DLD1 (cell line): ENCODE results near the gene LMBRD1.

Experiments used
- in situ Hi-C: cut with HindIII; loops from 2 replicates; pipeline ENCODE4 v1.10.0; 2017; ENCODE audit warnings: low sequenced_read_pairs

Gene LMBRD1

GRCh38 chr6:69647726-69648125 lies 149.1 kb downstream of the LMBRD1 start:
- in situ Hi-C loops: no loop called here

DNA sequence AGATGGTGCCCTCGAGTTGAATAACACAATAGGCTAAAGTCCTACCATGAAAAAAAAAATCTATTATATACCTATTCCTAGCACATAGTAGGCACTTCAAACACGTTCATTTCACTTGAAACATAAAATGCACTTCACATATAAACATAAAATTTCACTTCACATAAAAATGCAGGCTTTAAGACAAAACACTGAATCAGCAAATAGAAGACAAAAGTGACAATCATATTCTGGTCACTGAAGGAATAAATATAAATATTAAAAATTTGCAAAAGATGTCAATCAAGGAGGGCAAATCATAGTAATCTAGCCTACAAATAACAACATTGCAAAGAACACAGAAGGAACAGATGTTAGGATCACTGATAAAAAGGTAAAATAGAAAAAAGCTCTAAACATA lies 153.1 kb downstream of the LMBRD1 start:
- in situ Hi-C loops: no loop called here

DNA sequence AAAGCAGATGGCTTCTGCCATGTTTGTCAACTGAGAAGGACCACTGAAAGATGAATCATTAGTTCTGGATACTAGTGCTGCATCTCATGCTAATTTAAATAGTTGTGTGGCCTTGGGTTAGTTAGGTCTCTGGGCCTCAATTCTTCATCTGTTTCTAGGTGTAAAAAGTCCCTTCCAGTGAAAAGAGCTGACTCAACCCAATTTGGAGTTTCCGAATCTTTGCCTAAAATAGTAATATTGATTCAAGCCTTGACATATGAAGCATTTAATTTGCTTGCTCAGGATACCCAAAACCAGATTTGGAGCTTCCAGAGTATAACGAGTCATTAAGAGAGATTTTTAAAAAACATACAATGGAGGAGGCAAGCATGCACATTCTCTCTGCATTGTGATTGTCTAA lies 163.9 kb downstream of the LMBRD1 start:
- in situ Hi-C loops: no loop called here

DNA sequence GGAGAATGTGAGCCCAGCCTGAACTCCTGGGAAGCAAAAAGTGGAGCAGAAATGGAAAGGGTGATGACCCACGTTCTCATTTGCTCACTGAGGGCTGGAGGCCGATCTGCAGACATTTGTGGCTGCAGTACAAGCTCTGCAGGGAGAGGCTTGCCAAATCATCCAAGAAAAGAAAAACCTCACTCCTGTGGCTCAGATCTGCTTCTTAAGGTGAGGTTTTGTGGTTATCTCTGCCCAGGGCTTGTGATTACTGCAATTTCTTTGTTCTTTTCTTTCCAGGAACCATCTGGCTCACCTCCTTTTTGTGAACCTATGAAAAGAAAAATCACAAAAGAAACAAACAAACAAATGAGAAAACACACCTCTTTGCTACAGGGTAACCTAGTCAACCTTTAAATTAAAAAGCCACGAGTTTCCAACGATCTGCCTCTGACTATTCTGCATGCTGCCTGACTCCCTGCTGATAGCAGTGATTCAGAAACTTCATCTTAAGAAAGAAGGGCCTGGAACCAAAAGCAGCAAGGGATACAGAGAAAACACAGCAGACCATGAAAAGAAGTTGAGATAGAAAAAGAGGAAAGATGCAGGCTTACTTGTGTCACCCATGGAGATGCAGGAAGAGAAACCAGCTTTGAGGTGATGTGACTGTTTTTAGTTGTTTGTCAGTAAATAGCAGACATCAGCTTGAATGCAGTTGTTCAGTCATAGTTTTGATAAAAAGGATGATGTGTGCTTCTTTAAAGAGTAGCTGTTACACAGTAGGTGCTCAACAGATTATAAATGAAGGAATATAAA lies 165.1 kb downstream of the LMBRD1 start:
- in situ Hi-C loops: no loop called here

DNA sequence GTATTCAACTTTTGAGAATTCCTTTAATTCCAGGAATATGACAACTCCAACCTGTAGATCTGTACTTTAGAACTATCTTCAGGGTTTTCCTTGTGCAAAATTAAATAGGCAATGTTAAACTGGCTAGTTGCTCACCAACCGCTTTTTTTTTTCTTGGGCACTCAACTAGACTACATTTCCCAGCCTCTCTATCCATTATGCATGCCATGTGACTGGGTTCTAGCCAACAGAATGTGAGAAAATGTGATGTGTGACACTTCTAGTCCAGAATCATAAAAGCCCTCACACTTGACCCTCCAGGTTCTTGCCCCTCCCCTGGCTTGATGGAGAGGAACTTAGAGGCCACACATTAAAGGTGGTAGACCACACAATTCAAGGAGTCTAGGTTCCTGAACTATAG lies 166.0 kb downstream of the LMBRD1 start:
- in situ Hi-C loops: no loop called here

DNA sequence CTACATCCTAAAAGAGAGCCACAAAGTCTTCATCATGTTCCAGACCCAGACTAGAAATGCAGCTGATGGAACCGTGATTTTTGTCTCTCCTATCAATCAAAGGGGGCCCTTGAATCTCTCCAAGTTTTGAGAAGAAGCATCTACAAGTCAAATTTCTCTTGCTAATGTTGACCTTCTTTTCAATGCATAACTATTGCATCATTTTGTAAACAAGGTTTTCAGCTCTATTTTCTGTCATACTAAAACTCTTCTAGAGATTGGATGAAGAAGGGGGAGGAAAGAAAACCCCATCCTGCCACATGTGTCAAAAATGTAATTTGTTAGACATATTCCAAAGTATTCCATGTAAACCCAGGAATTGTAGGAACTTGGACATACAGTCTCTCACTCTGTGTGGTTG lies 169.2 kb downstream of the LMBRD1 start:
- in situ Hi-C loops: no loop called here

- in situ Hi-C loops: no loop called here
Measured at GRCh38 chr6:69624944-69625343, 171.9 kb downstream of the LMBRD1 start.
